Ovary (tissue), 3 donors: Measurements from ENCODE around the gene FTCD.

ENCODE experiments used
- POLR2A ChIP-seq: fragments of 450-650 bp; IDR thresholded peaks from one replicate; pipeline ENCODE4 v1.6.1; 2017; ENCODE audit warnings: antibody characterized with exemption, mild to moderate bottlenecking, moderate library complexity
- TF ChIP-seq, protein P1 (sequence below), 3 donors: fragments of 450-650 bp in 2 of 3; fragments of 200-600 bp in 1 of 3; IDR thresholded peaks; one replicate each; pipeline versions ENCODE4 v1.5.1 to v1.8.0; 2016 to 2022; ENCODE audit warnings: antibody characterized with exemption in 3 of 3, mild to moderate bottlenecking in 1 of 3
- donor health status: DM: no; HTN: no; CAD: no.

- TF ChIP-seq POLR2A = no peak
- TF ChIP-seq, protein P1, sequence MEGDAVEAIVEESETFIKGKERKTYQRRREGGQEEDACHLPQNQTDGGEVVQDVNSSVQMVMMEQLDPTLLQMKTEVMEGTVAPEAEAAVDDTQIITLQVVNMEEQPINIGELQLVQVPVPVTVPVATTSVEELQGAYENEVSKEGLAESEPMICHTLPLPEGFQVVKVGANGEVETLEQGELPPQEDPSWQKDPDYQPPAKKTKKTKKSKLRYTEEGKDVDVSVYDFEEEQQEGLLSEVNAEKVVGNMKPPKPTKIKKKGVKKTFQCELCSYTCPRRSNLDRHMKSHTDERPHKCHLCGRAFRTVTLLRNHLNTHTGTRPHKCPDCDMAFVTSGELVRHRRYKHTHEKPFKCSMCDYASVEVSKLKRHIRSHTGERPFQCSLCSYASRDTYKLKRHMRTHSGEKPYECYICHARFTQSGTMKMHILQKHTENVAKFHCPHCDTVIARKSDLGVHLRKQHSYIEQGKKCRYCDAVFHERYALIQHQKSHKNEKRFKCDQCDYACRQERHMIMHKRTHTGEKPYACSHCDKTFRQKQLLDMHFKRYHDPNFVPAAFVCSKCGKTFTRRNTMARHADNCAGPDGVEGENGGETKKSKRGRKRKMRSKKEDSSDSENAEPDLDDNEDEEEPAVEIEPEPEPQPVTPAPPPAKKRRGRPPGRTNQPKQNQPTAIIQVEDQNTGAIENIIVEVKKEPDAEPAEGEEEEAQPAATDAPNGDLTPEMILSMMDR (IDR thresholded peaks at IDR 0.05) = no peak
These were observed 64.3 kb downstream of the FTCD start for GRCh38 chr21:46091118-46091517.
